ENCODE data around the gene SF3B6.
A peak's percentile ranks its signal among the peaks of the same experiment; 100 is the strongest.
"Not testable (repeated sequence)": the region's sequence is repeated elsewhere in the genome, so short reads cannot be mapped to it uniquely, and the experiment has no call there.

Gene SF3B6, protein sequence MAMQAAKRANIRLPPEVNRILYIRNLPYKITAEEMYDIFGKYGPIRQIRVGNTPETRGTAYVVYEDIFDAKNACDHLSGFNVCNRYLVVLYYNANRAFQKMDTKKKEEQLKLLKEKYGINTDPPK

DNA sequence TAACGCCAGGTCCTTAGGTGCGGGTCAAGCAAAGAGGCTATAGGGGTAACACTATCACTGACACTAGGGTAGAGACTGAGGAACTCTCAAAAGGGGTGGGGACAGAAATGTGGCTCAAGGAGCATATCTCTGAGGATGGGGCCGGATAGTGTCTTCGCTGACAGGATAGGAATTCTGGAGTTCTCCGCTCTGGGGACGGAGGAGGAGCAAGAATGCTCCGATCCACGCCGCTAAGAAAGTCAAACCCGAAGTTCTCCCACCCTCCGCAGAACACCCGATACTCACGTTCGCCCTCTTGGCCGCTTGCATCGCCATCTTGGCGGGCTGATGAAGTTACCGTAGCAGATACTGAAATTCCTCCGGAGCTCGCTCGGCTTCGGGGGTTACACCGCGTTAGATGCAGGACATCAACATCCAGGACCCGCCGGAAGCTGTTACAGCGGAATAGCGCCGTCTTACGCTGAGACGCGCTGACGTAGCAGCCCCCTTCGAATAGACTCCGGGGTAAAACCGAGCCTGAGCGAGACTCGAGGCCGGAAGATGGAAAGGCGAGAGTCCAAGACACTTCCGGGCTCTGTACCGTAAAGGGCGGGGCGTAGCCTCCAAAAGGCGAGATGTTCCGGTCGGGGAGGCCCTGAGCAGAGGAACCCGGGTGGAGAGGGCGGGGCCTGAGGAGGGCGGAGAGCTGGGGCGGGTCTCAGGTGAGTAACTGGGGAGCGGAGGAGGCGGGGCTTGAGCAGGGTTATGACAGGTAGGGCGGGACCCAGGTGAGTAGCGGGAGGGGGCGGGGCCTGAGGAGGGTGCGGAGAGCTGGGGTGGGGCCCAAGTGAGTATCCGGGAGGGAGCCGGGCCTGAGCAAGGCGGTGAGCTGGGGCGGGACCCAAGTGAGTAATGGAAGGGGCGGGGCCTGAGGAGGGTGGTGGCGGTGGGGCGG, at the start of gene SF3B6:
TSS of gene SF3B6 (minus strand) at position 412 of the 934 bp plus-strand sequence. CDS start at position 315, 97 bp downstream.
- peak; percentile 97 to 100 (median 98) for DNase-seq (ENCODE audit: low read depth in 3 of 3)

DNA sequence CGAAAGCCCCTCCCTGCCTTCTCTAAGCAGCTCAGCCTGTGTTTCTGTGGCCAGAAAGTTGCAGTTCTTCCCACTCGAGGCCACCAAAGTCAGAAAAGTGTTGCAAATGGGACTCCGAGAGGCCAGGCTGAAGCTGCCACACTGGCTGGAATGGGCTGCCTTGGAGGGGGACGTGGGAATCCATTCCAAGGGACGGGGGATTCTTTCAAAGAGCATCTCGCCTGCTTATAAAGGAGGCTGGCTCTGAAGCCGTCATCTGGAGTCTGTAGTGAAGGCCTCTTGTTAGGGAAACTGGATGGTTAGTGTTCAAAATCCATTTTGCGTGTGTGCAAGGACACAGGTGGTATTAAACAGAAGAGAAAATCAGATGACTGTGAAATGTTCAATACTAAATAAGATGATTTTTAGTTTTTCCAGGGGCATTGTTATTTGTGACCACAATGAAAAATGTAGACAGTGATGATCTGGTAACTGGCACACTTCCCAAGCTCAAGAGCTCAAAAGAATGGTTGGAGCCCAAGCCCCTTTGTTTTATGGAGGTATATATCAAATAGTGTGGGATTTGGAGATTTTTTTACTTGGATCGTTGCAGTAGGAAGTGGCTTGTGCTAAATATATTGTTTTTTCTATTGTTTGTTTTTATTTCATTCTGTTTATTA, 47.9 kb upstream of the SF3B6 start:
- DNase-seq (ENCODE audit: low read depth in 3 of 3), result peak in 1 of 3 experiments; percentile 12

DNA sequence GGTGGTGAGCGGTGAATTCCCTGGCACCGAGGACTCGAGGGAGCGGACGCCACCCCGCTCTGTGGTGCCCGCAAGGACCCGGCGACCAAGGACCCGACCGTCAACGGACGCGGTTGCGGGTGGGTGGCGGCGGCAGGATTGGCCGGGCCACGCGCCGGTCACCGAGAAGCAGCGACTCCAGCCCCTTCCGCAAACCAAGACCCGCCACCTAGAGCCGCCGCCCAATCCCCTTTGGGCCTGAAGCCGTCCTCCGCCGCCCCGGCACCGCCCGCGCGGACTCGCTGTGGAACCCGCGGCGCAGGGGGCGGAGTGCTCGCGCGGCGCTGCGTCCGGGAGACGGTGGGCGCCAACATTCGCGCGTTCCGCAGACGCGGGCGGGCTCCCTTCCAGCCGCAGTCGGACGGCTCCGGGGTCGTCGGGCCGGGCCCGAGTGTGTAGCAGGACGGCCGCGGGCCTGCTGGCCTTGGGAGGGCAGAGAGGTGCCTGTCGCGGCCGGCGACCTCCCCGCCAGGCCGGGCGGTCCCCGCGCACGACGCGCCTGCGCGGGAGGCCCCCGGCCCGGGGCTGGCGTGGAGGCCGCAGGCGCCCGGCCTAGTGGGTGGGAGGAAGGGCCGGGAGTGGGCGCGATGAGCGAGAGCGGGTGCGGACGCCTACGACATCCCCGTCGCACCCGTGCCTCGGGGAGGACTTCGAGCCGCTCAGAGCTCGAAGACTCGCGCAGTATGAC, 47.2 kb upstream of the SF3B6 start, which contains the start of the genes FAM228B and PFN4:
TSS of gene FAM228B (plus strand) at position 275 of the 727 bp plus-strand sequence. CDS start 893 bp downstream, outside the sequence.
TSS of gene PFN4 (minus strand) at position 140 of the 727 bp plus-strand sequence. CDS start 799 bp downstream, outside the sequence.
- DNase-seq (ENCODE audit: low read depth in 3 of 3), result peak; percentile 19 to 68 (median 34)

DNA sequence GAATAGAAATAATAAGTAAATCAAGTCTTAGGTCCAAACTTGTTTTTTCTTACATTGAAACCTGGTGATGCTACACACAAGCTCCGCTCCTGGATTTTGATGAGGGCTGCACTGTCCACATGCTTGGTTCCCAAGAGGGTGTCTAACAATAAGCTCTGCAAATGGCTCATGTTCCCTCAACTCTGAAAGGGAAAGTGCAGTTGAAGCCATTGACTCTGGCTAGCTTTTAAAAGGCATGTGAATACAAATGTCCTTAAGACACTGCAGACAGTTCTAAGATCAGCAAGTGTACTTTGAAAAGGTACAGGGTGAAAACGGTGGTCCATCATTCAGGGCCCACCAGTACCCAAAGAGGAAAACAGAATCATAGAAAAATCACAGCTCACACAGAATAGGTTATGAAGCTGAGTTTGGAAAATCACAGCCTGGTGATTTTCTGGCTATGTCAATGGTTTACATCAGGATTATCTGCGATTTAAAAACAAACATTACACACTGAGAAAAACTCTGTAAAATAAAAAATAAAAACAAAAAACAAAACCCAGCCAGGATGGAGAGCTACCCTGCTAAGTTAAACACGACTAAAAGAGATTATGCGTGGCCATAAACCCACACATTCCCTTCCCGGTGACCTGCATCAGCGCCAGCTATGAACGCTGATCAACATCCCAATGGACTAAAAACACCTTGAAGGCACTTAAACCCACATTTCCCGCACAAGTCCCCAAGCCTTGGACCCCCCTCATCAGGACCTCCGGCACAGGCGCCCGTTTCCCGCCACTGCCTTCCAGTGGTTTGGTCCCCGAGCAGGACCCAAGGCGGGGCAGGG, 46.5 kb upstream of the SF3B6 start:
- no peak for DNase-seq (ENCODE audit: low read depth in 3 of 3)

DNA sequence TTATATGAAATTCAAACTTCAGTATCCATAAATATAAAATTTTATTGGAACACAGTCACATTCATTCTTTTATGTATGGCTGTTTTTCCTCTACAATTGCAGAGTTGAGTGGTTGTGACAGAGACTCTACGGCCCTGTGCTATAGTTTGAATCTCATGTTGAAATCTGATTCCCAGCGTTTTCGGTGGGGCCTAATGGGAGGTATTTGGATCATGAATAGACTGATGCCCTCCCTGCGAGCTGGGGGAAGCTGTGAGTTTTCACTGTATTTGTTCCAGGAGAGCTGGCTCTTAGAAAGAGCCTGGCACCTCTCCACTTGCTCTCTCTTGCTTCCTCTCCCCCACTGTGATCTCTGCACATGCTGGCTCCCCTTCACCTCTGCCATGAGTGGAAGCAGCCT, 45.3 kb upstream of the SF3B6 start:
- DNase-seq (ENCODE audit: low read depth in 3 of 3), result no peak

DNA sequence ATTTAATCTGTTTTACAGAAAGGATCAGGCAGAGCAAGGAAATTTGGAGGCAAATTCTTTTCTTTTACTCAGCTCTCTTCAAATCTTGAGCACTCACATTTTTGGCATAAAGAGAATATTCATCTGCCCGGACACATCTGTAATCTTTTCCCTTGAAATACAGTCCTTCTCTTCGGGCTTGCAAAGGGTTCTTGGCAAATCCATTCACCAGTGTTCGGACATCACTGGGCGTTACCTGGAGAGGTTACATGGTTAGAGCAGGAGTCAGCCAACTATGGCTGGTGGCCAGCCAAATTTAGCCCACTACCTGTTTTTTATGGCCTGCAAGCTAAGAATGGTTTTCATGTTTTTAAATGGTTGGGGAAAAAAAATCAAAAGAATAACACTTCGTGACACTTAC, 44.9 kb upstream of the SF3B6 start:
- no peak for DNase-seq (ENCODE audit: low read depth in 3 of 3)

DNA sequence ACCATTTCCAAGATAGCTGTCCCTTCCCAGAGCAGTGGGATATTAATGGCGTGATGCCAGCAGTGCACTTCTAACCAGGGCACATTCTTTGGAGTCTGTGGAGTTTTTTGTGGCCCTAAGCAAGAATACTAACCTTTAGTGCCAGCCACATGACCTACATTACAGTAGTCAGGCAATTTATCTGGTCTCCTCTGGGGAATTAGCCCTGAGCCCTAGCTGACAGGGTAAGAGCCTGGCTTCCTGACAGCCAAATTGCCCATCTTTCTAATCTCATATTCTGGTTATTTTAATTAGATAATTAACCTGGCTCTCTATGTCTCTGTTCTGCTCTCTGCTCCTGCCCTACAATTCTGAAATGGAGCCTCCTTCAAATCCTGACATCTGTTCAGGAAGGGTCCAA, 41.8 kb upstream of the SF3B6 start:
- no peak for DNase-seq (ENCODE audit: low read depth in 3 of 3)

DNA sequence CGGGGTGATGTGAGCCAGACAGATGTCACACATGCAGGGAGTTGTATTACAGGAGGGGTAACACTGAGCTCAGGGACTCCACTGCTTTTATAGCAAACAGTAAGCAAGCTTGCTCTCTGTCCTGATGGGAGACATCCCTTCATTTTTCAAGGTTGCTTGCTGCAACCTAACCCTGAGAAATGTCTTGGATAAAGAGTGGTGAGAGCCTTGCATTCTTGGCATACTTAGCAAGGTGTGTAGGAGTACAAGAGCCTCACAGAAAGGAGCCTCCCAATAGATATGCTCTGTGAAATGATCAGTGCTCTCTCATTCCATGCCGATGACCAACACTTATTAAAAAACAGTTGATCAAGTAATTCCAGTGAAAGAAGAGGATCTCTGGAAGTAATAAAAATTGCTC, 38.9 kb upstream of the SF3B6 start:
- DNase-seq (ENCODE audit: low read depth in 3 of 3), result no peak

DNA sequence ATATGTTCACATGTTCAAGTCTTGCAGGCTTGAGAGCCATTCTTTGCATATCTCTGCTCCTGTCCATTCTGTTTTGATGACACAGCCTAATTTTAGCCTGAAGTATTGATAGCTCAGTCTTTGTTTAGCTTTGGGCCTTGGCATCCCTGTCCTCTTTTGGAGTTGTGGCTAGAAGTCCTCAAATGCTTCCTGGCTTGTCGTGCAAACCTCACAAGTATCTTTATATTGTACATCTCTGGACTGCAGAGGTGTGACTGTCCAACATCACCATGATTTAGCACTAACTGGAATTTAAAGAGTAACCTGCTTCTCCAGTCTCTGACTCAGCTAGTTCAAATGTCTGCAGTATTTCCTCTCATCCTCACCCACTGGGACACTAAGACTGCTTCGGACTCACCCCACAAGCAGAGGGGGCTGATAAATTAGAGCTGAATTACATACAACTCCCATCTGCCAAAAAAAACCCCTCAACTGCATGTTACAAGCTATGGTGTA, 35.3 kb upstream of the SF3B6 start:
- DNase-seq (ENCODE audit: low read depth in 3 of 3), result no peak

DNA sequence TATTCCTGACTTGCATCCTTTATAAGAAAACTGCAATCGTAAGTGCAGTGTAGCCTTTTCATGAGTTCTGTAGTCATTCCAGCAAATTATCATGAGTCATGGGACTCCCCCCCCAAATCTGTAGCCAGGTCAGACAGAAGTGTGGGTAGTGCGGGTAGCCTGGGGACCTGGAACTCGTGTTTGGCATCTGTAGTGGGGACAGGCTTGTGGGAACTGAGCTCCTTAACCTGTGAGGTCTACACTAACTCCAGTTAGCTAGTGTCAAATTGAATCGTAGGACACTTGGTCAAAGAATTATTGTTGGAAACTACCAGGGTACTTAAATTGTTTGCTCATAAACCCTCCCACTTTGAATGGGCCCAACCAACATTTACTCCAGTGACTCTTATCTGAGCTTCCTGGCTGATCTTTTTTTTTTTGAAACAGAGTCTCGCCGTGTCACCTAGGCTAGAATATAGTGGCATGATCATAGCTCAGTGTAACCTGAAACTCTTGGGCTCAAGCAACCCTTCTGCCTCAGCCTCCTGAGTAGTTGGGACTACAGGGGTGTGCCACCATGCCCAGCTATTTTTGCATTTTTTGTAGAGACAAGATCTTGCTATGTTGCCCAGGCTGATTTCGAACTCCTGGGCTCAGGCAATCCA, 34.7 kb upstream of the SF3B6 start:
- no peak for DNase-seq (ENCODE audit: low read depth in 3 of 3)

DNA sequence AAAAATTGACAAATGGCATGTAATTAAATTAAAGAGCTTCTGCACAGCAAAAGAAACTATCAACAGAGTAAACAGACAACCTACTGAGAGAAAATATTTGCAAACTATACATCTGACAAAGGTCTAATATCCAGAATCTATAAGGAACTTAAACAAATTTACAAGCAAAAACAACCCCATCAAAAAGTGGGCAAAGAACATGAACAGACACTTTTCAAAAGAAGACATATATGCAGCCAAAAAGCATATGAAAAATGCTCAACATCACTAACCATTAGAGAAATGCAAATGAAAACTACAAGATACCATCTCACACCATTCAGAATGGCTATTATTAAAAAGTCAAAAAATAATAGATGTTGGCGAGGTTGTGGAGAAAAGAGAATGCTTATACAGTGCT, 33.3 kb upstream of the SF3B6 start:
- not testable (repeated sequence) for DNase-seq (ENCODE audit: low read depth in 3 of 3)

DNA sequence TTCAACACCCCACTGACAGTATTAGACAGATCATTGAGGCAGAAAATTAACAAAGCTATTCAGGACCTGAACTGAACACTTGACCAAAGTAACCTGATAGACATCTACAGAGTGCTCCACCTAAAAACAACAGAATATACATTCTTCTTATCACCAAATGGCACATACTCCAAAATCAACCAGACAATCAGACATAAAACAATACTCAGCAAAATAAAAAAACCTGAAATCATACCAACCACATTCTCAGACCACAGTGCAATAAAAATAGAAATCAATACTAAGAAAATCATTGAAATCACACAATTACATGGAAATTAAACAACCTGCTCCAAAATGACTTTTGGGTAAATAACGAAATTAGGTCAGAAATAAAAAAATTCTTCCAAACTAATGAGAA, 31.2 kb upstream of the SF3B6 start:
- DNase-seq (ENCODE audit: low read depth in 3 of 3), result no peak

DNA sequence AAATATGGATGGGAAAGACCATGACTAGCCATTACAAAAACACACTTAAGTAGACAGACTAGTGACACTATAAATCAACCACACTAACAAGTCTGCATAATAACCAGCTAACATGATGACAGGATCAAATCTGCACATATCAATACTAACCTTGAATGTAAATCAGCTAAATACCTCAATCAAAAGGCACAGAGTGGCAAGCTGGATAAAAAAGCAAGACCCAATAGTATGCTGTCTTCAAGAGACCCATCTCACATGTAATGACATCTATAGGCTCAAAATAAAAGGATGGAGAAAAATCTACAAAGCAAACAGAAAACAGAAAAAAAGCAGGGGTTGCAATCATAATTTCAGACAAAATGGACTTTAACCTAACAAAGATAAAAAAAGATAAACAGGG, 30.7 kb upstream of the SF3B6 start:
- no peak for DNase-seq (ENCODE audit: low read depth in 3 of 3)

DNA sequence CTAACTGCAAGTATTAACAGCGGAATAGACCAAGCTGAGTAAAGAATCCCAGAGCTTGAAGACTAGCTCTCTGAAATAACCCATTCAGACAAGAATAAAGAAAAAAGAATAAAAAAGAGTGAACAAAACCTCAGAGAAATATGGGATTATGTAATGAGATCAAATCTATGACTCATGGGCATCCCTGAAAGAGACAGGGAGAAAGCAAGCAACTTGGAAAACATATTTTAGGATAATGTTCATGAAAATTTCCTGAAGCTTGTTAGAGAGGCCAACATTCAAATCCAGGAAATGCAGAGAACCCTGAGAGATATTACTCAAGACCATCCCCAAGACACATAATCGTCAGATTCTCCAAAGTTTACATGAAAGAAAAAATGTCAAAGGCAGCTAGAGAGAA, 29.7 kb upstream of the SF3B6 start:
- no peak for DNase-seq (ENCODE audit: low read depth in 3 of 3)

DNA sequence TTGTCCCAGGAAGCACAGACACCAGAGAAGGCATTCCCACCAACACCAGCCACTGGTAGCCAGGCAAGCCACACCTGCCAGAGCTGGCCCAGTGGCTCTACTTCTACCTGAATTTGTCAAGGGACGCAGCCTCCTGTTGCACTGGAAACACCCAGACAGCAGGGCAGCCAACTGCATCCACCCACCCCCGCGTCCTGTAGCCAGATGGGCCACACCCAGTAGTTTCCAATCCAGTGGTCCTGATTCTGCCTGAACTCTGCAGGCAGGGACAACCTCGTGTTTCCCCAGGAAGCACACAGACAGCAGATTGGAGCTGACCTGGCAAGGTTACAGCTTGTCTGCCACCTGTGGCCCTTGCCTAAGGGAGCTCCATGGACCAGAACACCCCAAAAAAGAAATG, 28.8 kb upstream of the SF3B6 start:
- no peak for DNase-seq (ENCODE audit: low read depth in 3 of 3)

DNA sequence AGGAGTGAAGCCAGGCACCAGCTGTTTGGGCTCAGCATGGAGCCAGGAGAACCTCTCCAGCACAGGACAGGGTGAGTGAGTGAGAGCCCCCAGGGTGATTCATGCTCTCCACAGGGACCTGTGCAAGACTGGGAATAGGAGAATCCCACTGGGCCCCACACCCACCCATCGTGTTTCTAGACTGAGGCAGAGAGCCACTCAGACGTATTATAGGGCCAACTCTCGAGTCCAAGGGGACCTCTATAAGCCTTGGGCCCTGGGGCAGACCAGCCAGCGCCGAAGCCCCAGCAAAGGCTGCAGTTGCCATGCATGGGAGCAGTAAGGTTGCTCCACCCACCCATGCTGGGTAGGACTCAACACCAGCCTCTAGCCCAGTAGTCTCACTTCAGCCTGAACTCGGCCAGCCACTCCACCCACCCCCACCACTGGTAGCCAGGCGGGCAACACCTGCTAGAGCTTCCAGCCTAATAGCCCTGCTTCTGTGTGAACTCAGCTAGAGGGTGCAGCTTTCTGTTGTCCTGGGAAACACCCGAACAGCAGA, 28.1 kb upstream of the SF3B6 start:
- DNase-seq (ENCODE audit: low read depth in 3 of 3), result no peak

DNA sequence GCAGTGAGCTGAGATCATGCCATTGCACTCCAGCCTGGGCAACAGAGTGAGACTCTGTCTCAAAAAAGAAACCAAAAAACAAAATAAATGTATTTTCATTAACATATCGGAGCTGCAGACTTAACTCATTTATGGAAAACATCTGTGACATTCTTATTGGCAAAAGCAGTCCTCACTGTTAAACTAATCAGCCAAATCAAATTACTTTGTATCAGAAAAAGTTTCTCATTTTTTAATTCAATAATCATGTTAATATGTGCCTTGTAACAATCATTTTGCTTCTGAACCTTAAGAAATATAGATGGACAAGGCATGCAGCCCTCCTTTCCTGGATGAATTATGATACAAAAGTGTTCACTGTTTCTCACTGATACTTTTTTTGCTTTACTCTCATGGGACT, 26.6 kb upstream of the SF3B6 start:
- no peak for DNase-seq (ENCODE audit: low read depth in 3 of 3)

DNA sequence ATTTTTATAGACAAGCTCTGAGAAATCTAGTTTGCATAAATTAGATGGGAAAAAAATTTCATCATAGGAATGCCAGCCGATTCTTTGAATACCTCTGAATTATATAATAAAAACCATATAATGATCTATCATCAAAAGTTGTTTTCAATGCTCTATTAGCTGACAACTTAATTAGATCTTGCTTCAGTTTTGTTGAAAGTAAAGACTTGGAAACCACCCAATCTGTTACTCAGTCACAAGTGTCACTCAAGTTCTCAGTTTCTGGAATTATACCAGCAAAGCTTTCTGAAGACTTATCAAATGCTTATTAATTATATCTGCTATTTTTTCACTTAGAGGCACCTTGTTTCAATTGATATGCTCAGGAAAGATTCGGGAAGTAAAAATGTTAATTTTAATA, 25.9 kb upstream of the SF3B6 start:
- DNase-seq (ENCODE audit: low read depth in 3 of 3), result no peak

DNA sequence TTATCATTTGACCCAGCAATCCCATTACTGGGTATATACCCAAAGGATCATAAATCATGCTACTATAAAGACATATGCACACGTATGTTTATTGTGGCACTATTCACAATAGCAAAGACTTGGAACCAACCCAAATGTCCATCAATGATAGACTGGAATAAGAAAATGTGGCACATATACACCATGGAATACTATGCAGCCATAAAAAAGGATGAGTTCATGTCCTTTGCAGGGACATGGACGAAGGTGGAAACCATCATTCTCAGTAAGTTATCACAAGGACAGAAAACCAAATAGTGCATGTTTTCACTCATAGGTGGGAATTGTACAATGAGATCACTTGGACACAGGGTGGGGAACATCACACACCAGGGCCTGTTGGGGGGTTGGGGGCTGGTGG, 24.6 kb upstream of the SF3B6 start:
- not testable (repeated sequence) for DNase-seq (ENCODE audit: low read depth in 3 of 3)

DNA sequence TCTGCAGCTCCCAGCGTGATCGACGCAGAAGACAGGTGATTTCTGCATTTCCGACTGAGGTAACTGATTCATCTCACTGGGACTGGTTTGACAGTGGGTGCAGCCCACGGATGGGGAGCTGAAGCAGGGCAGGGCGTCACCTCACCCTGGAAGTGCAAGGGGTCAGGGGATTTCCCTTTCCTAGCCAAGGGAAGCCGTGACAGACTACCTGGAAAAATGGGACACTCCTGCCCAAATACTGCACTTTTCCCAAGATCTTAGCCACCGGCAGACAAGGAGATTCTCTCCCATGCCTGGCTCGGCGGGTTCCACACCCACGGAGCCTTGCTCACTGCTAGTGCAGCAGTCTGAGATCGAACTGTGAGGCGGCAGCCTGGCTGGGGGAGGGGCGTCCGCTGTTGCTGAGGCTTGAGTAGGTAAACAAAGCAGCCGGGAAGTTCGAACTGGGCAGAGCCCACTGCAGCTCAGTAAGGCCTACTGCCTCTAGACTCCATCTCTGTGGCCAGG, 19.1 kb upstream of the SF3B6 start:
- DNase-seq (ENCODE audit: low read depth in 3 of 3), result not testable (repeated sequence)
